GM12873 (cell line): ENCODE measurements around the gene STK17A.

Experiments used
- TF ChIP-seq, protein P1 (sequence below): IDR thresholded peaks from 2 replicates; pipeline ENCODE4 v1.5.1; 2012; ENCODE audit warnings: low read depth, mild to moderate bottlenecking, moderate library complexity, low read length, control low read depth; ENCODE audit not compliant: insufficient read depth; ENCODE audit errors: missing control alignments

STK17A gene

DNA sequence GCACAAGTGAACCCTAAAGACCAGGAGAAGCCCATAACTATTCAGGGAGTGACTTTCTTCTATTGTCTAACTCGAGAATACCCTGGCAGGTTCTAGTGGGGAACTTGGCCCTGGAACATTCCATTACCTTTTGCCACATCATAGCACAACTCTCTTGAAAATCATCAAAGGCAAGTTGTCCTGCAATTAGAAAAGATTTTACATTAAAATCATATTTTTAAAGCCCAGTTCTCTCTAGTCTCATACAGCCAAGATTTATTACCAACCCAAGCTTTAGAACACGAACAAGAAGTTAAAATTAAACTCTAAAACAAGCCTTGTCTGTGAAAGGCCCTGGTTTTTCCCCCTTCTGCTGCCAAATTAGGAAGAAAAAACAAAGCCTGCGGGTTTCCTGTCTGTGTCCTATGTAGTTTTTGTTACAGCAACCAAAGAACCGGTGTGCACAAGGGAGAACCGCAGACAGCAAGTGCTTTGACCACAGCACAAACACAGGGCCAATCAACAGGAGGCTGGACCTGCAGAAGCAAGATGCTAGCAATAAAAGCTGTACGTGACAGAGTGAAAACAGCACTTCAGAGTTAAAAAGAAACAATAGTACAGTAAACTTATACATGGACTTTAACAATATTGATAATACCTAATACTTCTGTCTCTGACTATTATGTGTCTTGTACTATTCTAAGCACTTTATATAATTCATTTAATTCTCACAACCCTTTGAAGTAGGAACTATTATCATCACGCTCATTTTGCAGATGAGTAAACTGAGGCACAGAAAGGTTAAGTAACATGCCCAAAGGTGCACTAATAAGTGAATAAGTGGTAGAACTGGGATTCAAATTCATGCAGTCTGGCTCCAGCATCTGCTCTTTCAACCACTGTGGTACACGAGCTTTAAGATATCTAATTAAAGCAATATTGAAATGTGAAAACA is 65.8 kb downstream of the STK17A start:
- TF ChIP-seq, protein P1, sequence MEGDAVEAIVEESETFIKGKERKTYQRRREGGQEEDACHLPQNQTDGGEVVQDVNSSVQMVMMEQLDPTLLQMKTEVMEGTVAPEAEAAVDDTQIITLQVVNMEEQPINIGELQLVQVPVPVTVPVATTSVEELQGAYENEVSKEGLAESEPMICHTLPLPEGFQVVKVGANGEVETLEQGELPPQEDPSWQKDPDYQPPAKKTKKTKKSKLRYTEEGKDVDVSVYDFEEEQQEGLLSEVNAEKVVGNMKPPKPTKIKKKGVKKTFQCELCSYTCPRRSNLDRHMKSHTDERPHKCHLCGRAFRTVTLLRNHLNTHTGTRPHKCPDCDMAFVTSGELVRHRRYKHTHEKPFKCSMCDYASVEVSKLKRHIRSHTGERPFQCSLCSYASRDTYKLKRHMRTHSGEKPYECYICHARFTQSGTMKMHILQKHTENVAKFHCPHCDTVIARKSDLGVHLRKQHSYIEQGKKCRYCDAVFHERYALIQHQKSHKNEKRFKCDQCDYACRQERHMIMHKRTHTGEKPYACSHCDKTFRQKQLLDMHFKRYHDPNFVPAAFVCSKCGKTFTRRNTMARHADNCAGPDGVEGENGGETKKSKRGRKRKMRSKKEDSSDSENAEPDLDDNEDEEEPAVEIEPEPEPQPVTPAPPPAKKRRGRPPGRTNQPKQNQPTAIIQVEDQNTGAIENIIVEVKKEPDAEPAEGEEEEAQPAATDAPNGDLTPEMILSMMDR: no peak

DNA sequence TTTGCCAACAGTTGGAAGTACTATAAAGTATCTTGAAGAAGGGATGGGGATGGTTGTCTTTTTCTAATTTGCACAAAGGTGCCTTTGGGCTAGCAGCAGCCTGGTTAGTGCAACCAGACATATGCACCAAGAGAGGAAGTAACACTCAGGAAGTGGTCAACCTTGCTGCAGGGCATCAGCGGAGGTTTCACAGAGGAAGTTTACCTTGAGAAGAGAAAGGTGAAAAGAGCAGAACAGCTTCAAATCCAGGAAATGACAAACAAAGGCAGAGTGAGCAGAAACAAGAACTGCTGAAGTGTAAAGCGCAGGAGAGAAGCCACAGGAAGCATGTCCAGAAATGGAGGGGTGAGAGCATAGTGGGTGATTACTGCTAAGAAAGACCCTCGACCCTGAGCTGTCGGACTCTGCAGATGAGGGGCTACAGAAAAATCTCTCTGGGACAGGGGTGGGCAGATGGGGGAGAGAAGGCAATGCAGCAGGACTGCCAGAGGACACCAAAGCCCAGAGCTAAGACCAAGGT is 66.9 kb downstream of the STK17A start:
- TF ChIP-seq, protein P1: no peak

DNA sequence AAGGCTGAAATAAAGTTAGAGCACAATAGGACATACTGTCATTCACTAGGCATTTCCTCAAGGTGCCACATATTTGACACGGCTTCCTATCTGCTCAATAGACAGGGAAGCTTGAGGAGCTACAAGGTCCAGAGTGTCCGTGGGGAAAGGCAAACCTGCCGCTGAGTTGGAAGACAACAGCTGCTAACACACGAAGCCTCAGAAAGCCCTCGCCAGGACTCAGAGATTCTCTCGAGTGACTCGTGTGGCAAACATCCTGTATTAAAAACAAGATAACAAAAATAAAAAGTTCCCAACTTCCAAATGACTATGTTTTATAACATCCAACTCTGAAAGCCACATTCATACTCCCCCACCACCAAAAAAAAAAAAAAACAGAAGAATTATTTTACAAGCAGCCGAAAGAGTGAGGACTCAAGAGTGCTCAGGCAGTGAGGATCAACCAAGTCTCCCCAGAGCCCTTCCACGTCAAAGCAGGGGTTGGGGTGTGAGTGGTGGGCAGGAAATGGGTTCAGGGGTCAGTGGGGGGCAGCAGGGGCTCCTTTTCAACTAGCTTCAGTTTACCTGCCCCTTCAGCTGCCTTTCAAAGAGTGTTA is 67.6 kb downstream of the STK17A start:
- TF ChIP-seq, protein P1: no peak

DNA sequence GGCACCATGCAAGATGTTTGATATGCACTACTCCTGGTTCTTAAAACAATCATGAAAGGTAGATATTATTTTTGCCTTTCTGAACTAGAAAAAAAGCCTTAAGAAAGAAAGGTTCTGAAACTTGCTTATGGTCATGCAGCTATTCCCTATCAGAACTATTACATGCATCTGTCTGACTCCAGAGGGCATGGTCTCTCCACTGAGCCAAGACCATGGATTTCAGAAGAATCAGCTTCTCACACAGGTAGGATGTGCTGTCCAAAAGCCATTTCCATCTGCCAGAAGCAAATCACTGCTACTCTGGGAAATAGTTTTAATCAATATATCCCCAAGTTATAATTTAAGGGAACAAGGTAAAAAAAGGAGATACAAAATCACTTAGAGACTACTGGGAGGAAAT is 69.5 kb downstream of the STK17A start:
- TF ChIP-seq, protein P1: no peak

DNA sequence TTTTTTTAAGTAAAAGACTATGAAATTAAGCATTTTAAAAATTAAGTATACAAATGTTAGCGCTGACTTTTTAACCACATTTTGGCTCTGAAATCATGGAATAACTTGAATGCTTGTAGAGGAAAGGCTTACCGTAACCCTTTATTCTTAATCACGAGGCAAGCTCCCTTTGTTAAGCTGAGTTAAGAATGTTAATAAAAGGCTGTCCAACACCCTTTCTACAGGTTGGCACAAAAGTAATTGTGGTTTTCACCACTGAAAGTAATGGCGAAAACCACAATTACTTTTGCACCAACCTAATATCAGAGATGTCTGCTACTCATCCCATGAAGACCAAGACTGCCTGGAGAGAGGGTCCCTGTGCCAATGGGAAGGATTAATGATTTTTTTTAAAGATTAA is 70.6 kb downstream of the STK17A start:
- TF ChIP-seq, protein P1: no peak

DNA sequence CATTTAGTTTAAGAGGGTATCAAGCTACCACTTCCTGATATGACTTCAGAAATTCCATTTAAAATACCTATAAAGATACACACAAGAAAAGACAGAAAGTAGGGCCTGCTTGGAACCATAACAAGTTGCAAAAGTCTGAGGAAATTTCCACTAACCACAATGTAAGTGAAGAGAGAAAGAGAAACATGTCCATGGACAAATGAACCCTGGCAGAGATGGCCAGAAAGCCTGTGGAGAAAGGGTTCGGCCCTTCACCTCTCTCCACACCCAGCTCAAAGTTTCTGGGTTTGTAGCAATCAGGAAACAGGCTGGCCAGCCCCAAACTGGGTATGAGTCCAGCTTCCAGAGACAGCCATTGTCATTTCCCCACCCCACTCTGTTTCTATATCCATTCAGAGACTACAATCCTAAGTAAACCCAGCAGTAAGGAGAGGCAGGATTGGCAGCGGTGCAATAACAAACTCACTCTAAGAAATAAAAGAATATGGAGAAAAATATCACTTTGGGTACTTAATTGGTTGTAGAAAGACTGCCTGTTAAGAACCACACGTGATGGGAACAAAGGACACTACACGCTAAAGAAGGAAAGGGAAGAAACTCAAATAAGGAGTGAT is 71.1 kb downstream of the STK17A start:
- TF ChIP-seq, protein P1: no peak

DNA sequence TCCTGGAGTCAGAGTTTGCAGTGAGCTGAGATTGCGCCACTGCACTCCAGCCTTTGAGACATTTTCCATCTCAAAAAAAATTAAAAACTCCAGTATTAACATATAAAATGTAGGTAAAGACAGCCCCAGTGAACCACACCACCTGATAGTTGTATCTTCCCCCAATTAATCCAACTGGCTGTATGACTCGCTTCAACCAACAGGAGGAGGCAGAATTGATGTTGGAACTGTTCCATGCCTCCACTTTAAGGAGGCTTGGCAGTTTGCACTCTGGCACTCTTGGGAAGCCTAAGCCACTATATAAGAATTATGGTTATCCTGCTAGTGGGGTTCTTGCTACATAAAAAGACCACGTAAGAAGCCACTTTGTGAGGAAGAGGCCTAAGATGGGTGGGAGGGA is 72.7 kb downstream of the STK17A start:
- TF ChIP-seq, protein P1: no peak
